H9 (cell line): Measurements from ENCODE around the gene FKBP8. TPM values are rescaled to one million over a fixed set of nuclear protein-coding genes. Genes with fewer than 3 reads are reported as not detected.

ENCODE experiments used
- DNase-seq: peaks from one replicate; pipeline ENCODE4 v3.0.0-alpha.2; 2017
- H2AFZ ChIP-seq: one replicate; pipeline ENCODE4 v1.6.1; 2013; ENCODE audit warnings: mild to moderate bottlenecking, low read length, control low read depth, moderate library complexity
- H2AK5ac ChIP-seq: 2 replicates; pipeline ENCODE4 v1.6.1; 2013; ENCODE audit warnings: low read length, control low read depth, mixed read lengths; ENCODE audit not compliant: insufficient read length
- H2BK120ac ChIP-seq: one replicate; pipeline ENCODE4 v1.6.1; 2013; ENCODE audit warnings: low read depth, mild to moderate bottlenecking, low read length, control low read depth, inconsistent platforms; ENCODE audit not compliant: poor library complexity, severe bottlenecking
- H2BK12ac ChIP-seq: 2 replicates; pipeline ENCODE4 v1.6.1; 2013; ENCODE audit warnings: low read length, control low read depth, mixed read lengths, low read depth; ENCODE audit not compliant: insufficient read length
- H2BK15ac ChIP-seq: 2 replicates; pipeline ENCODE4 v1.6.1; 2013; ENCODE audit warnings: low read depth, low read length, control low read depth
- H2BK20ac ChIP-seq: one replicate; pipeline ENCODE4 v1.6.1; 2013; ENCODE audit warnings: low read depth, mild to moderate bottlenecking, low read length, control low read depth, inconsistent platforms; ENCODE audit not compliant: poor library complexity, severe bottlenecking
- H2BK5ac ChIP-seq: 2 replicates; pipeline ENCODE4 v1.6.1; 2013; ENCODE audit warnings: low read length, control low read depth, mixed read lengths; ENCODE audit not compliant: insufficient read length
- H3K14ac ChIP-seq: 2 replicates; pipeline ENCODE4 v1.6.1; 2013; ENCODE audit warnings: low read length, control low read depth; ENCODE audit not compliant: insufficient read depth
- H3K18ac ChIP-seq: 2 replicates; pipeline ENCODE4 v1.6.1; 2013; ENCODE audit warnings: low read depth, mild to moderate bottlenecking, mixed read lengths, low read length, control low read depth; ENCODE audit not compliant: insufficient read length
- H3K23ac ChIP-seq: 2 replicates; pipeline ENCODE4 v1.6.1; 2013; ENCODE audit warnings: low read length, control low read depth, mixed read lengths, low read depth; ENCODE audit not compliant: insufficient read length
- H3K23me2 ChIP-seq: 2 replicates; pipeline ENCODE4 v1.6.1; 2013; ENCODE audit warnings: low read depth, mild to moderate bottlenecking, mixed read lengths, low read length, control low read depth; ENCODE audit not compliant: insufficient read length, poor library complexity, severe bottlenecking
- H3K27ac ChIP-seq: 2 replicates; pipeline ENCODE4 v1.5.1; 2013; ENCODE audit warnings: low read length, control low read depth, mixed read lengths, low read depth; ENCODE audit not compliant: insufficient read length
- H3K27me3 ChIP-seq: 2 replicates; pipeline ENCODE4 v1.6.1; 2013; ENCODE audit warnings: low read length, control low read depth, inconsistent platforms; ENCODE audit not compliant: insufficient read depth
- H3K4ac ChIP-seq: 2 replicates; pipeline ENCODE4 v1.6.1; 2013; ENCODE audit warnings: low read depth, mild to moderate bottlenecking, control low read depth, inconsistent platforms, low read length, moderate library complexity
- H3K4me1 ChIP-seq: 2 replicates; pipeline ENCODE4 v1.6.1; 2013; ENCODE audit warnings: low read length, control low read depth, inconsistent platforms; ENCODE audit not compliant: insufficient read depth
- H3K4me2 ChIP-seq: 2 replicates; pipeline ENCODE4 v1.6.1; 2013; ENCODE audit warnings: low read length, control low read depth, mixed read lengths; ENCODE audit not compliant: insufficient read length, insufficient read depth
- H3K56ac ChIP-seq: 2 replicates; pipeline ENCODE4 v1.6.1; 2013; ENCODE audit warnings: low read depth, mild to moderate bottlenecking, mixed read lengths, low read length, control low read depth; ENCODE audit not compliant: insufficient read length
- H3K79me1 ChIP-seq: 2 replicates; pipeline ENCODE4 v1.6.1; 2013; ENCODE audit warnings: low read depth, mild to moderate bottlenecking, moderate library complexity, low read length, control low read depth, inconsistent platforms; ENCODE audit not compliant: insufficient read depth, poor library complexity, severe bottlenecking
- H3K79me2 ChIP-seq: 2 replicates; pipeline ENCODE4 v1.6.1; 2013; ENCODE audit warnings: low read length, control low read depth, inconsistent platforms; ENCODE audit not compliant: insufficient read depth
- H3K9ac ChIP-seq: 2 replicates; pipeline ENCODE4 v1.6.1; 2013; ENCODE audit warnings: low read length, control low read depth, mixed read lengths; ENCODE audit not compliant: insufficient read length; ENCODE audit errors: extremely low read depth
- H3K9me3 ChIP-seq: one replicate; pipeline ENCODE4 v1.6.1; 2013; ENCODE audit warnings: low read depth, low read length, inconsistent platforms; ENCODE audit not compliant: control insufficient read depth
- H3T11ph ChIP-seq: one replicate; pipeline ENCODE4 v1.6.1; 2013; ENCODE audit warnings: mild to moderate bottlenecking, low read length, control low read depth, inconsistent platforms
- H4K20me1 ChIP-seq: one replicate; pipeline ENCODE4 v1.6.1; 2013; ENCODE audit not compliant: control insufficient read depth, insufficient read length, insufficient read depth
- H4K5ac ChIP-seq: 2 replicates; pipeline ENCODE4 v1.6.1; 2013; ENCODE audit warnings: low read depth, mild to moderate bottlenecking, mixed read lengths, low read length, control low read depth; ENCODE audit not compliant: insufficient read length
- H4K8ac ChIP-seq: replicated peaks from 2 replicates; pipeline ENCODE4 v1.6.1; 2013; ENCODE audit warnings: low read length, control low read depth, mixed read lengths, low read depth; ENCODE audit not compliant: insufficient read length
- H4K91ac ChIP-seq: 2 replicates; pipeline ENCODE4 v1.6.1; 2013; ENCODE audit warnings: low read depth, mild to moderate bottlenecking, moderate library complexity, mixed read lengths, low read length, control low read depth; ENCODE audit not compliant: insufficient read length
- H3K27ac Mint-ChIP-seq, 3 experiments: 2 replicates in 2 of 3; 3 replicates in 1 of 3; pipeline ENCODE4 v1.8.0; 2020 to 2021; ENCODE audit warnings: mixed read lengths in 3 of 3, mild to moderate bottlenecking in 1 of 3, moderate library complexity in 1 of 3
- H3K27me3 Mint-ChIP-seq: 2 replicates; pipeline ENCODE4 v1.8.0; 2021; ENCODE audit warnings: low read depth, mild to moderate bottlenecking, moderate library complexity, mixed read lengths
- H3K36me3 Mint-ChIP-seq, 3 experiments: 2 replicates in 2 of 3; 3 replicates in 1 of 3; pipeline ENCODE4 v1.8.0; 2020 to 2021; ENCODE audit warnings: low read depth in 3 of 3, mixed read lengths in 3 of 3; ENCODE audit not compliant: insufficient read depth in 1 of 3
- H3K4me1 Mint-ChIP-seq, 2 experiments: 2 replicates each; pipeline ENCODE4 v1.8.0; 2020; ENCODE audit warnings: mixed read lengths in 2 of 2
- H3K4me3 Mint-ChIP-seq, 2 experiments: 2 replicates in 1 of 2; 3 replicates in 1 of 2; pipeline ENCODE4 v1.8.0; 2020 to 2021; ENCODE audit warnings: mild to moderate bottlenecking in 2 of 2, mixed read lengths in 2 of 2, moderate library complexity in 1 of 2
- H3K9me3 Mint-ChIP-seq, 2 experiments: 2 replicates in 1 of 2; 3 replicates in 1 of 2; pipeline ENCODE4 v1.8.0; 2020; ENCODE audit warnings: mild to moderate bottlenecking in 2 of 2, mixed read lengths in 2 of 2, moderate library complexity in 1 of 2
- WGBS: extraction: QIAGEN DNeasy Blood & Tissue Kit; methylation state at CpG from one replicate; pipeline ENCODE4 v1.1.7; 2013; ENCODE audit warnings: missing lambda C conversion rate, low lambda C conversion rate, mixed read lengths; ENCODE audit not compliant: insufficient read length; ENCODE audit errors: extremely low coverage; 5-methylcytosine and 5-hydroxymethylcytosine counted together
- total RNA-seq: library from RNA; stranded (reverse); gene quantifications from 2 replicates; pipeline ENCODE4 v1.2.1, GENCODE V29; 2021
- TF ChIP-seq, protein P1 (sequence below): fragments of 200-600 bp; sonication (generic); conservative IDR thresholded peaks from 3 replicates; pipeline ENCODE4 v1.8.0; 2021; ENCODE audit warnings: antibody characterized with exemption, mild to moderate bottlenecking

Gene FKBP8
- total RNA-seq, 1 experiment from 2014 or later, result 308 TPM

DNA sequence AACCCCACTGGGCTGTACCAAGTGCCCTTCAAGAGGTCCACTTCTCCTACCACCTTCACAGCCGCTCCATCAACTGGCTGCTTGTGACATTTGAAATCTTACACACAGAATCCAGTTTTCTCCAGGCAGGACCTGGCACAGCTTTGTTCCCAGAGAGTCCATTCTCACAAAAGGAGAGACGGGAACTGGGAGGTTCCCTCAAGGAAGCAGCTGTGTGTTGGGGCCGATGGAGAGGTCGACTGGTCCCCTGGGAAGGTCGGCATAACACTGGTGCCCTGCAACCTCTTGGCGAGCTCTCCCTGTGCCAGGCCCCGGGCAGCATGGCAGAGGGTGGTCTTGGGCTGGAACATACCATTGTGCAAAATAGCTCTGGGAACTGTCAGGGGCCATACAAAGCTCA lies 43.0 kb downstream of the FKBP8 start:
- peaks cover 3% of the 10 kb centered on the region for H4K20me1 ChIP-seq
- no CpG with 5 or more reads among the region's 7 CpGs for WGBS
- H3K27me3 Mint-ChIP-seq, result no peaks in the 10 kb centered on the region; the same call in 1 of the 2 replicates

More for the DNA sequence above, 43.0 kb downstream of the FKBP8 start:
- Histone ChIP-seq H3K79me2 (peaks cover 2% of the 10 kb centered on the region; the same call in 1 of the 2 replicates), H3K4me2 (no peak overlapping the region), H3K9ac (no peak overlapping the region), H3K79me1 (peaks cover 3% of the 10 kb centered on the region), H2AFZ (no peak overlapping the region), H2BK5ac (no peak overlapping the region), H4K8ac (no peak overlapping the region), H3K27ac (no peak overlapping the region), H2AK5ac (no peak overlapping the region), H2BK120ac (no peak overlapping the region), H3T11ph (no peak overlapping the region), H3K14ac (no peak overlapping the region), H3K4me1 (0 out of 2 replicates have a peak, but pooled peaks cover 2% of the 10 kb centered on the region), H2BK15ac (no peak overlapping the region), H4K91ac (no peak overlapping the region), H3K27me3 (no peaks in the 10 kb centered on the region), H3K23me2 (no peaks in the 10 kb centered on the region), H3K4ac (no peak overlapping the region), H3K56ac (no peak overlapping the region), H3K23ac (no peak overlapping the region), H3K18ac (no peak overlapping the region), H3K9me3 (no peaks in the 10 kb centered on the region), H4K5ac (no peak overlapping the region), H2BK20ac (no peak overlapping the region), H2BK12ac (no peak overlapping the region)
- Mint-ChIP-seq H3K27ac (peak overlapping the region in 2 of 3 experiments; percentile 46 to 49; a peak in 2 of 7 replicates), H3K36me3 (no peaks in the 10 kb centered on the region), H3K9me3 (no peaks in the 10 kb centered on the region), H3K4me3 (no peak overlapping the region), H3K4me1 (peaks cover 18% of the 10 kb centered on the region in 2 experiments)
- TF ChIP-seq, protein P1, sequence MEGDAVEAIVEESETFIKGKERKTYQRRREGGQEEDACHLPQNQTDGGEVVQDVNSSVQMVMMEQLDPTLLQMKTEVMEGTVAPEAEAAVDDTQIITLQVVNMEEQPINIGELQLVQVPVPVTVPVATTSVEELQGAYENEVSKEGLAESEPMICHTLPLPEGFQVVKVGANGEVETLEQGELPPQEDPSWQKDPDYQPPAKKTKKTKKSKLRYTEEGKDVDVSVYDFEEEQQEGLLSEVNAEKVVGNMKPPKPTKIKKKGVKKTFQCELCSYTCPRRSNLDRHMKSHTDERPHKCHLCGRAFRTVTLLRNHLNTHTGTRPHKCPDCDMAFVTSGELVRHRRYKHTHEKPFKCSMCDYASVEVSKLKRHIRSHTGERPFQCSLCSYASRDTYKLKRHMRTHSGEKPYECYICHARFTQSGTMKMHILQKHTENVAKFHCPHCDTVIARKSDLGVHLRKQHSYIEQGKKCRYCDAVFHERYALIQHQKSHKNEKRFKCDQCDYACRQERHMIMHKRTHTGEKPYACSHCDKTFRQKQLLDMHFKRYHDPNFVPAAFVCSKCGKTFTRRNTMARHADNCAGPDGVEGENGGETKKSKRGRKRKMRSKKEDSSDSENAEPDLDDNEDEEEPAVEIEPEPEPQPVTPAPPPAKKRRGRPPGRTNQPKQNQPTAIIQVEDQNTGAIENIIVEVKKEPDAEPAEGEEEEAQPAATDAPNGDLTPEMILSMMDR, result no peak
- no peak for DNase-seq
